Adrenal gland (tissue), 12 donors: ENCODE results near the gene IL1F10. TPM values are rescaled to one million over a fixed set of nuclear protein-coding genes. Genes with fewer than 3 reads are reported as not detected.

Experiments used
- DNase-seq, 7 donors: peaks; one replicate each; pipeline ENCODE4 v3.0.0-alpha.2; 2019 to 2020
- H3K27ac ChIP-seq, 5 donors: fragments of 200-600 bp; sonication (generic) in 4 of 5; 1 replicate in 3 of 5; 2 replicates in 2 of 5; pipeline versions ENCODE4 v1.5.1 to v1.8.0; 2016 to 2020; ENCODE audit warnings: mild to moderate bottlenecking in 1 of 5
- H3K27me3 ChIP-seq: fragments of 200-600 bp; 2 replicates; pipeline ENCODE4 v1.8.0; 2021
- H3K36me3 ChIP-seq, 2 donors: fragments of 200-600 bp; replicated peaks in 1 of 2; 1 replicate in 1 of 2; 2 replicates in 1 of 2; pipeline versions ENCODE4 v1.5.1 to v1.8.0; 2018 to 2022
- H3K4me1 ChIP-seq, 2 donors: fragments of 200-600 bp; replicated peaks in 1 of 2; 1 replicate in 1 of 2; 2 replicates in 1 of 2; pipeline versions ENCODE4 v1.5.1 to v1.8.0; 2018 to 2021
- H3K4me3 ChIP-seq, 4 donors: fragments of 200-600 bp; sonication (generic) in 3 of 4; one replicate each; pipeline ENCODE4 v1.5.1; 2016 to 2018
- H3K9me3 ChIP-seq, 3 donors: fragments of 200-600 bp; sonication (generic) in 1 of 3; replicated peaks in 1 of 3; 1 replicate in 2 of 3; 2 replicates in 1 of 3; pipeline versions ENCODE4 v1.5.1 to v1.8.0; 2016 to 2021
- CTCF ChIP-seq, 6 experiments: fragments of 450-650 bp in 4 of 6; fragments of 200-600 bp in 2 of 6; sonication (generic) in 1 of 6; IDR thresholded peaks; 1 replicate in 5 of 6; 2 replicates in 1 of 6; pipeline versions ENCODE4 v1.5.1 to v1.8.0; 2016 to 2021; ENCODE audit warnings: antibody characterized with exemption in 6 of 6, mild to moderate bottlenecking in 2 of 6, moderate library complexity in 1 of 6
- POLR2A ChIP-seq, 2 donors: fragments of 450-650 bp; IDR thresholded peaks; one replicate each; pipeline ENCODE4 v1.6.1; 2017; ENCODE audit warnings: antibody characterized with exemption in 2 of 2, mild to moderate bottlenecking in 2 of 2, moderate library complexity in 1 of 2
- whole genome bisulfite sequencing, 4 donors: extraction: QIAGEN DNeasy Blood & Tissue Kit in 2 of 4; methylation state at CpG; one replicate each; pipeline versions ENCODE4 v1.1.5 to v1.1.7; 2013 to 2017; 5-methylcytosine and 5-hydroxymethylcytosine counted together
- intact Hi-C, 2 donors: fragments of 100-400 bp; cut with DNase I; formaldehyde crosslinking; loops; one replicate each; pipeline versions ENCODE4 v1.14.1 to v1.15.0; 2022 to 2023
- polyA plus RNA-seq, 3 donors: library from polyadenylated mRNA; stranded (reverse); fragments of 200-250 nt in 2 of 3; fragments of 350-450 nt in 1 of 3; fragmentation: Illumina TruSeq in 1 of 3; extraction: RNeasy Lipid Tissue Mini Kit (QIAGEN cat#74804) in 1 of 3; gene quantifications; one replicate each; pipeline ENCODE4 v1.2.3, GENCODE V29; 2013 to 2014
- total RNA-seq, 9 donors: library from RNA; depleted of rRNA in 4 of 9; stranded (reverse); fragments of >200 nt in 4 of 9; fragments of 120-200 nt in 1 of 9; fragmentation: NEBNext Ultra II Directional in 1 of 9; extraction: Animal tissue kit (Norgen Biotek cat#: 25700) in 1 of 9; gene quantifications; one replicate each; pipeline versions ENCODE4 v1.1.0 to v1.2.4, GENCODE V29; 2013 to 2023
- donor health status: healthy with polysubstance abuse.
- donor health status: Bipolar disorder and iron deficiency.
- donor health status: DM: yes; HTN: yes; CAD: no.
- donor health status: DM: no; HTN: no; CAD: no.
- donor health status: DM: no; HTN: no; CAD: no.
- donor health status: DM: yes; HTN: yes; CAD: no.

Gene IL1F10
- total and polyA plus RNA-seq, 12 donors, result not detected

DNA sequence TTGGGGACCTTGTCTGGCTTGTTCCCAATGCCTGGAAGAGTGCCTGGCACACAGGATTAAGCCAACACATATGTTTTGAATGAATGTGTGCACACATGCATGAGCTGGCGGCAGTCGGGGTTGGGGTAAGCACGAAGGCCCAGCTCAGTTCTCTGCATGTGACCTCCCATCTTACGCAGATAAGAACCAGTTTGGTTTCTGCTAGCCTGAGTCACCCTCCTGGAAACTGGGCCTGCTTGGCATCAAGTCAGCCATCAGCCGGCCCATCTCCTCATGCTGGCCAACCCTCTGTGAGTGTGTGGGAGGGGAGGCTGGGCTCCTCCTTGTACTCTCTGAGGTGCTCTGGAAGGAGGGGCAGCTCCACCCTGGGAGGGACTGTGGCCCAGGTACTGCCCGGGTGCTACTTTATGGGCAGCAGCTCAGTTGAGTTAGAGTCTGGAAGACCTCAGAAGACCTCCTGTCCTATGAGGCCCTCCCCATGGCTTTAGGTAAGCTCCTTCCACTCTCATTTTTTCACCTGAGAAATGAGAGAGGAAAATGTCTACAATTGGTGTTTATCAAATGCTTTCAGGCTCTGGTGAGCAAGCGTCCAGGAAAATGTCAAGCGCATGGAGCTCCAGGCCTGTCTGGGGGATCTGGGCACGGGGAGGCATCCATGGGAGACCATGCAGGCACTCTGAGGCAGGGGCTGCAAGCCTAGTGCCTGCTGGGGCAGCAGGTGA lies 49.9 kb downstream of the IL1F10 start:
- TF ChIP-seq POLR2A (IDR thresholded peaks at IDR 0.05) (no peak), CTCF (IDR thresholded peaks at IDR 0.05) (no peak)
- H3K36me3 ChIP-seq, result no peaks in the 10 kb centered on the region
- H3K9me3 ChIP-seq, result no peaks in the 10 kb centered on the region
- intact Hi-C loops, result no loop called here
- H3K4me3 ChIP-seq, result no peak overlapping the region
- H3K27me3 ChIP-seq, result no peaks in the 10 kb centered on the region
- H3K4me1 ChIP-seq, result peaks cover 0 to 5% of the 10 kb centered on the region in 2 donors
- peak overlapping the region in 2 of 5 donors; percentile 74 to 77 for H3K27ac ChIP-seq
- WGBS, 4 donors, result 64 to 77% (median 72%) methylated on average over 8 to 9 of the region's 9 CpGs
- DNase-seq, result peak; percentile 74 to 93 (median 90)

- TF ChIP-seq POLR2A (IDR thresholded peaks at IDR 0.05) (no peak), CTCF (IDR thresholded peaks at IDR 0.05) (no peak)
- Histone ChIP-seq H3K9me3 (no peaks in the 10 kb centered on the region), H3K4me3 (no peak overlapping the region), H3K4me1 (peaks cover 0 to 8% of the 10 kb centered on the region in 2 donors), H3K27me3 (no peaks in the 10 kb centered on the region), H3K27ac (peak overlapping the region in 2 of 5 donors; percentile 10 to 74), H3K36me3 (no peaks in the 10 kb centered on the region)
- DNase-seq, result no peak
- intact Hi-C loops, result no loop called here
- 90 to 100% (median 95%) methylated on average over 2 of the region's 2 CpGs for WGBS, 4 donors
Observed at GRCh38 chr2:113118263-113118657, 50.5 kb downstream of the IL1F10 start.

GRCh38 chr2:113119111-113119510 lies 51.3 kb downstream of the IL1F10 start:
- 80 to 94% (median 91%) methylated on average over 2 of the region's 2 CpGs for WGBS, 4 donors
- TF ChIP-seq CTCF (IDR thresholded peaks at IDR 0.05), result no peak
- no peak for TF ChIP-seq POLR2A (IDR thresholded peaks at IDR 0.05)
- H3K4me3 ChIP-seq, result no peak overlapping the region
- DNase-seq, result no peak
- no peak overlapping the region for H3K27ac ChIP-seq
- intact Hi-C loops, result no loop called here
- H3K4me1 ChIP-seq, result peaks cover under 1 to 12% of the 10 kb centered on the region in 2 donors
- no peaks in the 10 kb centered on the region for H3K9me3 ChIP-seq
- H3K36me3 ChIP-seq, result no peaks in the 10 kb centered on the region
- no peaks in the 10 kb centered on the region for H3K27me3 ChIP-seq

- no peak overlapping the region for H3K27ac ChIP-seq
- DNase-seq, result no peak
- no peaks in the 10 kb centered on the region for H3K36me3 ChIP-seq
- H3K4me3 ChIP-seq, result no peak overlapping the region
- no peaks in the 10 kb centered on the region for H3K9me3 ChIP-seq
- no peak for TF ChIP-seq CTCF (IDR thresholded peaks at IDR 0.05)
- TF ChIP-seq POLR2A (IDR thresholded peaks at IDR 0.05), result no peak
- H3K4me1 ChIP-seq, result peaks cover 18 to 29% of the 10 kb centered on the region in 2 donors
- no peaks in the 10 kb centered on the region for H3K27me3 ChIP-seq
- intact Hi-C loops, result no loop called here
- 71 to 82% (median 76%) methylated on average over 3 of the region's 3 CpGs for WGBS, 4 donors
Observed at GRCh38 chr2:113120861-113121260, 53.1 kb downstream of the IL1F10 start.
